ENCODE results near the gene GRIP2.

GRIP2 gene

GRCh38 chr3:14445773-14446172 is 94.4 kb downstream of the GRIP2 start:
- H3K36me3 ChIP-seq (replicated peaks), result peaks cover 37% of the 10 kb centered on the region
- DNase-seq, result no peak
- in situ Hi-C loops (cut with HindIII; ENCODE audit: low pct_ligation_motif_present, low sequenced_read_pairs), result no loop called here
- no peaks in the 10 kb centered on the region for H3K27me3 ChIP-seq (replicated peaks)
- H3K27ac ChIP-seq, result no peak overlapping the region
- no peak overlapping the region for H3K4me3 ChIP-seq (ENCODE audit: low read depth, low read length)
- TF ChIP-seq, protein P1, sequence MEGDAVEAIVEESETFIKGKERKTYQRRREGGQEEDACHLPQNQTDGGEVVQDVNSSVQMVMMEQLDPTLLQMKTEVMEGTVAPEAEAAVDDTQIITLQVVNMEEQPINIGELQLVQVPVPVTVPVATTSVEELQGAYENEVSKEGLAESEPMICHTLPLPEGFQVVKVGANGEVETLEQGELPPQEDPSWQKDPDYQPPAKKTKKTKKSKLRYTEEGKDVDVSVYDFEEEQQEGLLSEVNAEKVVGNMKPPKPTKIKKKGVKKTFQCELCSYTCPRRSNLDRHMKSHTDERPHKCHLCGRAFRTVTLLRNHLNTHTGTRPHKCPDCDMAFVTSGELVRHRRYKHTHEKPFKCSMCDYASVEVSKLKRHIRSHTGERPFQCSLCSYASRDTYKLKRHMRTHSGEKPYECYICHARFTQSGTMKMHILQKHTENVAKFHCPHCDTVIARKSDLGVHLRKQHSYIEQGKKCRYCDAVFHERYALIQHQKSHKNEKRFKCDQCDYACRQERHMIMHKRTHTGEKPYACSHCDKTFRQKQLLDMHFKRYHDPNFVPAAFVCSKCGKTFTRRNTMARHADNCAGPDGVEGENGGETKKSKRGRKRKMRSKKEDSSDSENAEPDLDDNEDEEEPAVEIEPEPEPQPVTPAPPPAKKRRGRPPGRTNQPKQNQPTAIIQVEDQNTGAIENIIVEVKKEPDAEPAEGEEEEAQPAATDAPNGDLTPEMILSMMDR (IDR thresholded peaks at IDR 0.05; ENCODE audit: low read depth, low read length, missing control alignments), result no peak

GRCh38 chr3:14444380-14444779 is 95.8 kb downstream of the GRIP2 start:
- DNase-seq, result no peak
- Histone ChIP-seq H3K36me3 (replicated peaks) (peaks cover 37% of the 10 kb centered on the region), H3K27ac (no peak overlapping the region), H3K4me3 (ENCODE audit: low read depth, low read length) (no peak overlapping the region), H3K27me3 (replicated peaks) (no peaks in the 10 kb centered on the region)
- in situ Hi-C loops (cut with HindIII; ENCODE audit: low pct_ligation_motif_present, low sequenced_read_pairs), result no loop called here
- TF ChIP-seq, protein P1 (IDR thresholded peaks at IDR 0.05; ENCODE audit: low read depth, low read length, missing control alignments), result no peak

- peaks cover 15% of the 10 kb centered on the region for H3K36me3 ChIP-seq (replicated peaks)
- H3K4me3 ChIP-seq (ENCODE audit: low read depth, low read length), result no peak overlapping the region
- H3K27me3 ChIP-seq (replicated peaks), result no peaks in the 10 kb centered on the region
- in situ Hi-C loops (cut with HindIII; ENCODE audit: low pct_ligation_motif_present, low sequenced_read_pairs), result no loop called here
- no peak for DNase-seq
- no peak overlapping the region for H3K27ac ChIP-seq
- TF ChIP-seq, protein P1 (IDR thresholded peaks at IDR 0.05; ENCODE audit: low read depth, low read length, missing control alignments), result no peak
Observed at GRCh38 chr3:14441920-14442300, 98.2 kb downstream of the GRIP2 start.

DNA sequence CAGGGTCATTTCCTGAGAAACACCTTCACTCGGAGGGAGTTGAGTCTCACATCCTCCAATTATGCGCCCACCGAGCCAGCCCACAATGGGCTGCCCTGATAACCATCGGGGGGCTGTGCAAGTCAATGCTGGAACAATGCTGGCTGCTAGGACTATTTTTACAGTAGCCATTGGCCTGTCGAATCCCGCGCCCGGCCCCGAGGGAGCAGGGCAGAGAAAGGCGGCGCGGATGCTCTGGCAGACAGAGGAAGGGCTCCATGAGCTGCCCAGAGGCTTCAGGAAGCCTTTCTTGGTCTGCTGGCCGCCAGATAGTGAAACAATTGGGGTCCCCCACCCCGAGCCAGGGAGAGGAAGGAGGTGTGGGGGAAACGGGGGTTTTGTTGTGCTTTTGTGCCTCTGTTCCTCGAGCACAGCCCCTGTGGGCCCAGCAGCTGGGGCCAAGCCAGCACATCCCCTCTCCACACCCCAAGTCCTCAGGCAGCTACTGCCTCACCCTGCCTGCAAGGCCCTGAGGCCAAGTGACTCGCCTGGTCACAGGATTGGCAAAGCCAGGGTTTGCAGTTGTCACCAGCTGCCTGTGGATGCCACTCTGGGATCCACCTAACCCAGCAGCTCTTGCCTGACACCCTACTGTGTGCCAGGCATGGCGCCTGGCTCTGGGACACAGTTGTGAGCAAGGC is 98.8 kb downstream of the GRIP2 start:
- Histone ChIP-seq H3K27me3 (replicated peaks) (no peaks in the 10 kb centered on the region), H3K36me3 (replicated peaks) (peaks cover 10% of the 10 kb centered on the region), H3K4me3 (ENCODE audit: low read depth, low read length) (no peak overlapping the region), H3K27ac (no peak overlapping the region)
- in situ Hi-C loops (cut with HindIII; ENCODE audit: low pct_ligation_motif_present, low sequenced_read_pairs), result no loop called here
- no peak for DNase-seq
- TF ChIP-seq, protein P1 (IDR thresholded peaks at IDR 0.05; ENCODE audit: low read depth, low read length, missing control alignments), result no peak

DNA sequence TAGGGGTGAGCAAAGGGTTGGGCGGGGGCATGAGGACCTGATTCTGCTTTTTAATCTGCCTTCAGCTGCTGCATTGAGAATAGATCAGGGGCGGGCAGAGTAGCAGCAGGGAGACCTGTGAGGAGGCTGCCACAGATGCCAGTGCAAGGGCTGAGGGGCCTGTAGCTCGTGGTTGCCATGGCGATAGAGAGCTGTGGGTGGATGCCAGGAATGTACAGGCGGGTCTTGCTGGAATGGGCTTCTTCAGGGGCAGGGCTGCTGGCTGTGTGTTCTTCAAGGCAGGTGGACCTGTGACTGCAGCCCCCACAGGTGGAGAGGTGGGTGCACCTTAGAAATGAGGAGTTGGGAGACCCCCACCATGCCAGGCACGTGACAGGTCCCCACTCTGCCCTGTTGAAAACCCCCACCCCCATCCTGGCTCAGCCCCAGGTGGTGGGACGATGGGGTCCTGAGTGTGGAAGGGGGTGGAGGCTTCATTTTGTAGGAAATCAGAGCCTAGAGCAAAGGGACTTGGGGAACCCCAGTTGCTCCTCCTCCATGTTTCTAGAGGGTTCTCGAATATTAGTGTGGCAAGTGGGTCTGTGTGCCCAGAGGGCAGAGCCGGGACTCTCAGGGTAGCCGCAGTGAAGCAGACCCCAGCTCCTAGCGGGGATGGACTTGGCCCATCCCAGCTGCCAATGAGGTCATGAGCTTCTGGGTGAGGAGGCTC is 99.5 kb downstream of the GRIP2 start:
- peaks cover 3% of the 10 kb centered on the region for H3K36me3 ChIP-seq (replicated peaks)
- H3K4me3 ChIP-seq (ENCODE audit: low read depth, low read length), result no peak overlapping the region
- no peak for DNase-seq
- in situ Hi-C loops (cut with HindIII; ENCODE audit: low pct_ligation_motif_present, low sequenced_read_pairs), result no loop called here
- TF ChIP-seq, protein P1 (IDR thresholded peaks at IDR 0.05; ENCODE audit: low read depth, low read length, missing control alignments), result no peak
- H3K27me3 ChIP-seq (replicated peaks), result no peaks in the 10 kb centered on the region
- H3K27ac ChIP-seq, result no peak overlapping the region
